Measurements from ENCODE around the gene IGSF21. TPM values are rescaled to one million over a fixed set of nuclear protein-coding genes. Genes with fewer than 3 reads are reported as not detected.

The IGSF21 gene
- polyA plus RNA-seq, 3 donors = not detected

DNA sequence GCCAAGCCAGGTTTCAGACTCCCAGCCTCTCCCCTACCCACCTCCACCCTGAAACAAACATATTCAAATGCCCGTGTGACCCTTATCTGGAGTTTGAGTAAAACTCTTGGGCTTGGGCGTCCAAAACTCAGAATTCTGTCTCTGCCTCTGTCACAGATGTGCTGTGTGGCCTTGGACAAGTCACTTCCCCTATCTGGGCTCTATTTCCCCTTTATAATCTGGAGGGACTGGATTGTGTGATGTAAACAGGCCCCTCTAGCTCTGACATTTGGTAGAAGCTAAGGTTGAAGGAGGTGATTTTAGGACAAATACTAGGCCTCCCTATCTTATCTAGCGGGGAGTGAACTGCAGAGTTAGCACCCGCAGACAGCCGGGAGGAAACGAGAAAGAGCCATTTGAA lies 67.5 kb downstream of the IGSF21 start:
- no peaks in the 10 kb centered on the region for H3K79me2 ChIP-seq (ENCODE audit: insufficient read depth, low read length)
- no peaks in the 10 kb centered on the region for H4K20me1 ChIP-seq (ENCODE audit: insufficient read depth, low read length)
- H3K4me2 ChIP-seq (replicated peaks; ENCODE audit: extremely low read depth, low read length, poor library complexity, severe bottlenecking) = no peak overlapping the region
- peaks cover 0 to 4% of the 10 kb centered on the region in 2 donors for H3K4me1 ChIP-seq (ENCODE audit: control insufficient read depth in 1 of 2, insufficient read depth in 2 of 2, low read length in 2 of 2)
- H3K4me1 Mint-ChIP-seq = peaks cover 8% of the 10 kb centered on the region
- no peak overlapping the region for H3K4me3 Mint-ChIP-seq
- H3K9me3 ChIP-seq (replicated peaks in 1 of 2; ENCODE audit: control insufficient read depth in 1 of 2, insufficient read depth in 1 of 2, low read length in 2 of 2) = no peaks in the 10 kb centered on the region
- WGBS (ENCODE audit: insufficient coverage) = 78% methylated on average over 3 of the region's 6 CpGs
- H2AFZ ChIP-seq (ENCODE audit: insufficient read depth, low read depth, low read length, poor library complexity, severe bottlenecking) = no peak overlapping the region
- H3K4me3 ChIP-seq (replicated peaks in 1 of 3; ENCODE audit: low read depth in 2 of 3, low read length in 3 of 3) = no peak overlapping the region
- H3K27ac Mint-ChIP-seq = no peak overlapping the region
- peaks cover 11 to 16% (median 12%) of the 10 kb centered on the region in 3 donors for H3K27me3 Mint-ChIP-seq (ENCODE audit: low read depth in 3 of 3)
- no peak overlapping the region for H3K9ac ChIP-seq (ENCODE audit: insufficient read depth, low read length, poor library complexity, severe bottlenecking)
- H3K9me3 Mint-ChIP-seq = peaks cover 0 to 5% (median 0%) of the 10 kb centered on the region in 7 donors
- no peaks in the 10 kb centered on the region for H3K36me3 Mint-ChIP-seq
- TF ChIP-seq, protein P1, sequence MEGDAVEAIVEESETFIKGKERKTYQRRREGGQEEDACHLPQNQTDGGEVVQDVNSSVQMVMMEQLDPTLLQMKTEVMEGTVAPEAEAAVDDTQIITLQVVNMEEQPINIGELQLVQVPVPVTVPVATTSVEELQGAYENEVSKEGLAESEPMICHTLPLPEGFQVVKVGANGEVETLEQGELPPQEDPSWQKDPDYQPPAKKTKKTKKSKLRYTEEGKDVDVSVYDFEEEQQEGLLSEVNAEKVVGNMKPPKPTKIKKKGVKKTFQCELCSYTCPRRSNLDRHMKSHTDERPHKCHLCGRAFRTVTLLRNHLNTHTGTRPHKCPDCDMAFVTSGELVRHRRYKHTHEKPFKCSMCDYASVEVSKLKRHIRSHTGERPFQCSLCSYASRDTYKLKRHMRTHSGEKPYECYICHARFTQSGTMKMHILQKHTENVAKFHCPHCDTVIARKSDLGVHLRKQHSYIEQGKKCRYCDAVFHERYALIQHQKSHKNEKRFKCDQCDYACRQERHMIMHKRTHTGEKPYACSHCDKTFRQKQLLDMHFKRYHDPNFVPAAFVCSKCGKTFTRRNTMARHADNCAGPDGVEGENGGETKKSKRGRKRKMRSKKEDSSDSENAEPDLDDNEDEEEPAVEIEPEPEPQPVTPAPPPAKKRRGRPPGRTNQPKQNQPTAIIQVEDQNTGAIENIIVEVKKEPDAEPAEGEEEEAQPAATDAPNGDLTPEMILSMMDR (IDR thresholded peaks at IDR 0.05) = no peak
- intact Hi-C loops (cut with micrococcal nuclease) = no loop called here
- no peak overlapping the region for H3K27ac ChIP-seq (ENCODE audit: low read depth in 1 of 2, low read length in 2 of 2)
- H3K36me3 ChIP-seq (replicated peaks in 1 of 2; ENCODE audit: control insufficient read depth in 1 of 2, insufficient read depth in 2 of 2, low read length in 2 of 2) = no peaks in the 10 kb centered on the region
- H3K27me3 ChIP-seq (ENCODE audit: control insufficient read depth in 2 of 2, insufficient read depth in 2 of 2, low read length in 2 of 2) = peaks cover 0 to 2% of the 10 kb centered on the region in 2 donors
- DNase-seq = peak in 2 of 3 donors; percentile 3 to 10

DNA sequence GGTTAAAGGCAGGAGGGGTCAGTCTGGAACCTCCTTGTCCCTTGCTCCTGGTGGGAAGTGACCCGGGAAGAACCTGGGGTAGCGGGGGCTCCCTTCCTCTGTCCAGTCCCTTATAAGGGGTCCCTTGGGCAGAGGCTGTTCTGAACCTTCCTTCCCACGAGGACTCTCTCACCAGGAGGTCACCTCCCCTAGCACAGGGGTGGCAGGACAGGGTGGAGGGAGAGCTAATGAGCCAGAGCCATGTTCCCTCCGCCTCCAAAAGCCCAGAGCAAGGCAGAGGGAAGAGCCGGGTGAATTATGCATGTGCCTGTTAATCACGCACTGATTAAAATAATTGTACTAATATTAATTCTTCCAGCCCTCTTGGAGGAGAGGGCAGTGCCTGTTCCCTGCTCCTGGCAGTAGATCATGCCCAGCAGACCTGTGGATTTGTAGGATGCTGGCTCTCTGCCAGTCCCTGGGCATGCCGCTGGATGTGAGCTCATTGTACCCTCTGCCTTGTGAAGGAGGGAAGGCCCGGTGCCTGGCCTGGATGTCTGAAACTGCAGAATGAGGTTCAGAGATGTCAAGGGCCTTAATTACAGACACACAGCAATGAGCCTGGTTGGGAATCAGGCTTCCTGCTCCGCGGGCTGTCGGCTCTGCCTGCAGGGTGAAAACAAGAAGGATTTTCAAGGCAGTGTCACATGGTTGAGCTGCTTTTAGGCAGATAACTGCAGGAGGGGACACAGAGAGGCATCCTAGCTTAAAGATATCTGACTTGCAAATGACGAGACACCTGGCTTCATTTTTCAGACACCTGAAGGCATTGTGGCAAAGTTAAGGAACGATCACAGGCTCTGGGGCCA lies 68.2 kb downstream of the IGSF21 start:
- Mint-ChIP-seq H3K27ac (no peak overlapping the region), H3K4me3 (no peak overlapping the region), H3K9me3 (peaks cover 0 to 5% (median 0%) of the 10 kb centered on the region in 7 donors), H3K27me3 (ENCODE audit: low read depth in 3 of 3) (peaks cover 10 to 16% (median 11%) of the 10 kb centered on the region in 3 donors), H3K36me3 (no peaks in the 10 kb centered on the region), H3K4me1 (peaks cover 8% of the 10 kb centered on the region)
- 82% methylated on average over 9 of the region's 13 CpGs for WGBS (ENCODE audit: insufficient coverage)
- intact Hi-C loops (cut with micrococcal nuclease) = no loop called here
- Histone ChIP-seq H3K9ac (ENCODE audit: insufficient read depth, low read length, poor library complexity, severe bottlenecking) (no peak overlapping the region), H3K79me2 (ENCODE audit: insufficient read depth, low read length) (no peaks in the 10 kb centered on the region), H3K27ac (ENCODE audit: low read depth in 1 of 2, low read length in 2 of 2) (no peak overlapping the region), H3K4me2 (replicated peaks; ENCODE audit: extremely low read depth, low read length, poor library complexity, severe bottlenecking) (no peak overlapping the region), H3K36me3 (replicated peaks in 1 of 2; ENCODE audit: control insufficient read depth in 1 of 2, insufficient read depth in 2 of 2, low read length in 2 of 2) (no peaks in the 10 kb centered on the region), H3K4me1 (ENCODE audit: control insufficient read depth in 1 of 2, insufficient read depth in 2 of 2, low read length in 2 of 2) (peaks cover 0 to 4% of the 10 kb centered on the region in 2 donors), H2AFZ (ENCODE audit: insufficient read depth, low read depth, low read length, poor library complexity, severe bottlenecking) (no peak overlapping the region), H3K27me3 (ENCODE audit: control insufficient read depth in 2 of 2, insufficient read depth in 2 of 2, low read length in 2 of 2) (peaks cover 0 to 2% of the 10 kb centered on the region in 2 donors), H3K4me3 (replicated peaks in 1 of 3; ENCODE audit: low read depth in 2 of 3, low read length in 3 of 3) (no peak overlapping the region), H4K20me1 (ENCODE audit: insufficient read depth, low read length) (no peaks in the 10 kb centered on the region), H3K9me3 (replicated peaks in 1 of 2; ENCODE audit: control insufficient read depth in 1 of 2, insufficient read depth in 1 of 2, low read length in 2 of 2) (no peaks in the 10 kb centered on the region)
- no peak for DNase-seq
- TF ChIP-seq, protein P1 (IDR thresholded peaks at IDR 0.05) = no peak
